ENCODE measurements around the gene SERPINA5.

Gene SERPINA5

DNA sequence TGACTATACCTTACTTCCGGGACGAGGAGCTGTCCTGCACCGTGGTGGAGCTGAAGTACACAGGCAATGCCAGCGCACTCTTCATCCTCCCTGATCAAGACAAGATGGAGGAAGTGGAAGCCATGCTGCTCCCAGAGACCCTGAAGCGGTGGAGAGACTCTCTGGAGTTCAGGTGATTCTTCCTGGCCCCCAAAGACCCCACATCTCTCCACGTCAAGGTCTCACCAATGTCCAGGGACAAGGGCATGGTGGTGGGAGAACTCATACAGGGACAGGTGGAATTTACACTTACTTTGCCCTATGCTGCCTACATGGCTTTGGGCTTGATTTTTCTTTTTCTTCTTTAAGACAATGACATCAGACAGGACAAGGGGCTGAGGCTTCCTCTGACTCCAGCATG, 38.1 kb downstream of the SERPINA5 start:
- ChIA-PET POLR2A (no interaction called here), CTCF (no interaction called here)
- Histone ChIP-seq H3K27ac (ENCODE audit: extremely low read depth, low read depth, low read length) (no peak overlapping the region), H3K4me3 (ENCODE audit: low read depth, low read length) (no peak overlapping the region), H3K4me1 (ENCODE audit: control insufficient read depth, insufficient read depth, low read length) (no peaks in the 10 kb centered on the region), H3K9me3 (ENCODE audit: control insufficient read depth, insufficient read depth, low read depth, low read length) (no peaks in the 10 kb centered on the region), H3K36me3 (ENCODE audit: control insufficient read depth in 2 of 2, insufficient read depth in 1 of 2, low read length in 2 of 2) (no peaks in the 10 kb centered on the region)
- TF ChIP-seq ZNF791 (tag by site-specific recombination; IDR thresholded peaks at IDR 0.05) (no peak), ZNF843 (tag by site-specific recombination; IDR thresholded peaks at IDR 0.05) (no peak), YY1 (tag by site-specific recombination; IDR thresholded peaks at IDR 0.05) (no peak), ZNF16 (tag by site-specific recombination; IDR thresholded peaks at IDR 0.05; ENCODE audit: low read depth) (no peak), ZNF585B (tag by site-specific recombination; IDR thresholded peaks at IDR 0.05) (no peak), MEIS1 (CRISPR knock-in tag; IDR thresholded peaks at IDR 0.05; ENCODE audit: borderline replicate concordance) (no peak), KLF16 (tag by site-specific recombination; IDR thresholded peaks at IDR 0.05) (no peak), HOXD13 (CRISPR knock-in tag; IDR thresholded peaks at IDR 0.05; ENCODE audit: borderline replicate concordance) (no peak), ZNF777 (tag by site-specific recombination; IDR thresholded peaks at IDR 0.05; ENCODE audit: borderline replicate concordance) (no peak), SP2 (tag by site-specific recombination; IDR thresholded peaks at IDR 0.05) (no peak), ZNF530 (tag by site-specific recombination; IDR thresholded peaks at IDR 0.05; ENCODE audit: low read depth) (no peak), ZNF529 (tag by site-specific recombination; IDR thresholded peaks at IDR 0.05; ENCODE audit: insufficient replicate concordance) (no peak), ZNF140 (tag by site-specific recombination; IDR thresholded peaks at IDR 0.05) (no peak), OSR2 (tag by site-specific recombination; IDR thresholded peaks at IDR 0.05) (no peak), ZNF768 (tag by site-specific recombination; IDR thresholded peaks at IDR 0.05) (no peak), ZNF10 (tag by site-specific recombination; IDR thresholded peaks at IDR 0.05) (no peak), SP3 (tag by site-specific recombination; IDR thresholded peaks at IDR 0.05) (no peak)
- TF ChIP-seq, protein P1, sequence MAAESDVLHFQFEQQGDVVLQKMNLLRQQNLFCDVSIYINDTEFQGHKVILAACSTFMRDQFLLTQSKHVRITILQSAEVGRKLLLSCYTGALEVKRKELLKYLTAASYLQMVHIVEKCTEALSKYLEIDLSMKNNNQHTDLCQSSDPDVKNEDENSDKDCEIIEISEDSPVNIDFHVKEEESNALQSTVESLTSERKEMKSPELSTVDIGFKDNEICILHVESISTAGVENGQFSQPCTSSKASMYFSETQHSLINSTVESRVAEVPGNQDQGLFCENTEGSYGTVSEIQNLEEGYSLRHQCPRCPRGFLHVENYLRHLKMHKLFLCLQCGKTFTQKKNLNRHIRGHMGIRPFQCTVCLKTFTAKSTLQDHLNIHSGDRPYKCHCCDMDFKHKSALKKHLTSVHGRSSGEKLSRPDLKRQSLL (tag by site-specific recombination; IDR thresholded peaks at IDR 0.05) = no peak
- TF ChIP-seq, protein P2, sequence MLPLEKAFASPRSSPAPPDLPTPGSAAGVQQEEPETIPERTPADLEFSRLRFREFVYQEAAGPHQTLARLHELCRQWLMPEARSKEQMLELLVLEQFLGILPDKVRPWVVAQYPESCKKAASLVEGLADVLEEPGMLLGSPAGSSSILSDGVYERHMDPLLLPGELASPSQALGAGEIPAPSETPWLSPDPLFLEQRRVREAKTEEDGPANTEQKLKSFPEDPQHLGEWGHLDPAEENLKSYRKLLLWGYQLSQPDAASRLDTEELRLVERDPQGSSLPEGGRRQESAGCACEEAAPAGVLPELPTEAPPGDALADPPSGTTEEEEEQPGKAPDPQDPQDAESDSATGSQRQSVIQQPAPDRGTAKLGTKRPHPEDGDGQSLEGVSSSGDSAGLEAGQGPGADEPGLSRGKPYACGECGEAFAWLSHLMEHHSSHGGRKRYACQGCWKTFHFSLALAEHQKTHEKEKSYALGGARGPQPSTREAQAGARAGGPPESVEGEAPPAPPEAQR (tag by site-specific recombination; IDR thresholded peaks at IDR 0.05) = no peak
- TF ChIP-seq, protein P3, sequence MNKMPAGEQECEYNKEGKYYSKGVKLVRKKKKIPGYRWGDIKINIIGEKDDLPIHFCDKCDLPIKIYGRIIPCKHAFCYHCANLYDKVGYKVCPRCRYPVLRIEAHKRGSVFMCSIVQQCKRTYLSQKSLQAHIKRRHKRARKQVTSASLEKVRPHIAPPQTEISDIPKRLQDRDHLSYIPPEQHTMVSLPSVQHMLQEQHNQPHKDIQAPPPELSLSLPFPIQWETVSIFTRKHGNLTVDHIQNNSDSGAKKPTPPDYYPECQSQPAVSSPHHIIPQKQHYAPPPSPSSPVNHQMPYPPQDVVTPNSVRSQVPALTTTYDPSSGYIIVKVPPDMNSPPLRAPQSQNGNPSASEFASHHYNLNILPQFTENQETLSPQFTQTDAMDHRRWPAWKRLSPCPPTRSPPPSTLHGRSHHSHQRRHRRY (tag by site-specific recombination; IDR thresholded peaks at IDR 0.05) = no peak

DNA sequence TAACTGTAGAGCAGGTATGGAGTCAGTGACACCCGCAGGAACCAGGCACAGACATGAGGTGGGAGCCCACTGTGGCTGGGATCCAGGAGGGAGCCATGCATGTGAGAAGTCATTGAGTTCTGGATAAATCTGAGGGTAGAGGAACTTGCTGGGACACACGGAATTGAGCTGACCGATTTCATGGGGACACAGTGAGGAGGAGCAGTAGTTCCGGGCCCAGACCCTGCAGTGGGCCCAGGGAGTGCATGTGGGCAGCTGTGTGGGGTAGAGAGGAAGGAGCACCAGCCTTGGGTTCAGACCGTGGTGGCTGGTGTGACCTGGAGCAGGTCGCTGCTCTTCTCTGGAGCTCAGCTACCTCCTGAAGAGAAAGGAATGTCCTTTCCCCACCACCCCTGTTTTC, 39.4 kb downstream of the SERPINA5 start:
- H3K9me3 ChIP-seq (ENCODE audit: control insufficient read depth, insufficient read depth, low read depth, low read length) = no peaks in the 10 kb centered on the region
- ChIA-PET CTCF (interaction anchor here (1.1 kb wide), 1 partner anchor 10 kb away, joined by 3 read pairs; no protein-coding TSS in a partner anchor), POLR2A (no interaction called here)
- no peaks in the 10 kb centered on the region for H3K36me3 ChIP-seq (ENCODE audit: control insufficient read depth in 2 of 2, insufficient read depth in 1 of 2, low read length in 2 of 2)
- no peaks in the 10 kb centered on the region for H3K4me1 ChIP-seq (ENCODE audit: control insufficient read depth, insufficient read depth, low read length)
- H3K27ac ChIP-seq (ENCODE audit: extremely low read depth, low read depth, low read length) = no peak overlapping the region
- H3K4me3 ChIP-seq (ENCODE audit: low read depth, low read length) = no peak overlapping the region
- no peak for TF ChIP-seq ZNF768 (tag by site-specific recombination; IDR thresholded peaks at IDR 0.05)
- no peak for TF ChIP-seq ZNF791 (tag by site-specific recombination; IDR thresholded peaks at IDR 0.05)
- no peak for TF ChIP-seq ZNF16 (tag by site-specific recombination; IDR thresholded peaks at IDR 0.05; ENCODE audit: low read depth)
- TF ChIP-seq KLF8 (tag by site-specific recombination; IDR thresholded peaks at IDR 0.05) = no peak
- TF ChIP-seq, protein P4, sequence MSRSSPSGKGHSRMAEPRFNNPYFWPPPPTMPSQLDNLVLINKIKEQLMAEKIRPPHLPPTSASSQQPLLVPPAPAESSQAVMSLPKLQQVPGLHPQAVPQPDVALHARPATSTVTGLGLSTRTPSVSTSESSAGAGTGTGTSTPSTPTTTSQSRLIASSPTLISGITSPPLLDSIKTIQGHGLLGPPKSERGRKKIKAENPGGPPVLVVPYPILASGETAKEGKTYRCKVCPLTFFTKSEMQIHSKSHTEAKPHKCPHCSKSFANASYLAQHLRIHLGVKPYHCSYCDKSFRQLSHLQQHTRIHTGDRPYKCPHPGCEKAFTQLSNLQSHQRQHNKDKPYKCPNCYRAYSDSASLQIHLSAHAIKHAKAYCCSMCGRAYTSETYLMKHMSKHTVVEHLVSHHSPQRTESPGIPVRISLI (tag by site-specific recombination; IDR thresholded peaks at IDR 0.05) = no peak
- TF ChIP-seq, protein P5, sequence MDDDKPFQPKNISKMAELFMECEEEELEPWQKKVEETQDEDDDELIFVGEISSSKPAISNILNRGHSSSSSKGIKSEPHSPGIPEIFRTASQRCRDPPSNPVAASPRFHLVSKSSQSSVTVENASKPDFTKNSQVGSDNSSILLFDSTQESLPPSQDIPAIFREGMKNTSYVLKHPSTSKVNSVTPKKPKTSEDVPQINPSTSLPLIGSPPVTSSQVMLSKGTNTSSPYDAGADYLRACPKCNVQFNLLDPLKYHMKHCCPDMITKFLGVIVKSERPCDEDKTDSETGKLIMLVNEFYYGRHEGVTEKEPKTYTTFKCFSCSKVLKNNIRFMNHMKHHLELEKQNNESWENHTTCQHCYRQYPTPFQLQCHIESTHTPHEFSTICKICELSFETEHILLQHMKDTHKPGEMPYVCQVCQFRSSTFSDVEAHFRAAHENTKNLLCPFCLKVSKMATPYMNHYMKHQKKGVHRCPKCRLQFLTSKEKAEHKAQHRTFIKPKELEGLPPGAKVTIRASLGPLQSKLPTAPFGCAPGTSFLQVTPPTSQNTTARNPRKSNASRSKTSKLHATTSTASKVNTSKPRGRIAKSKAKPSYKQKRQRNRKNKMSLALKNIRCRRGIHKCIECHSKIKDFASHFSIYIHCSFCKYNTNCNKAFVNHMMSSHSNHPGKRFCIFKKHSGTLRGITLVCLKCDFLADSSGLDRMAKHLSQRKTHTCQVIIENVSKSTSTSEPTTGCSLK (tag by site-specific recombination; IDR thresholded peaks at IDR 0.05) = no peak
- TF ChIP-seq ZBTB17 (tag by site-specific recombination; IDR thresholded peaks at IDR 0.05) = no peak
- TF ChIP-seq CTCF (tag by site-specific recombination; IDR thresholded peaks at IDR 0.05) = no peak
- no peak for TF ChIP-seq ZNF639 (tag by site-specific recombination; IDR thresholded peaks at IDR 0.05)

Data from HEK293 (cell line).